ENCODE results near the gene ERFL.

The ERFL gene

GRCh38 chr19:41864374-41864773, 63.9 kb downstream of the ERFL start:
- TF ChIP-seq ZFP69B (tag by site-specific recombination; IDR thresholded peaks at IDR 0.05) (no peak), ZNF580 (tag by site-specific recombination; IDR thresholded peaks at IDR 0.05) (no peak), ZNF2 (tag by site-specific recombination; IDR thresholded peaks at IDR 0.05) (no peak), TSHZ1 (tag by site-specific recombination; IDR thresholded peaks at IDR 0.05; ENCODE audit: borderline replicate concordance) (no peak), ZNF26 (tag by site-specific recombination; IDR thresholded peaks at IDR 0.05) (no peak), ZNF704 (tag by site-specific recombination; IDR thresholded peaks at IDR 0.05) (no peak), ZNF707 (tag by site-specific recombination; IDR thresholded peaks at IDR 0.05) (no peak), ZNF433 (tag by site-specific recombination; IDR thresholded peaks at IDR 0.05; ENCODE audit: low read depth) (no peak), ZNF48 (tag by site-specific recombination; IDR thresholded peaks at IDR 0.05) (no peak), ZNF692 (tag by site-specific recombination; IDR thresholded peaks at IDR 0.05) (no peak), ZNF211 (tag by site-specific recombination; IDR thresholded peaks at IDR 0.05; ENCODE audit: low read depth) (no peak), ZNF626 (tag by site-specific recombination; IDR thresholded peaks at IDR 0.05) (no peak), HIC1 (tag by site-specific recombination; IDR thresholded peaks at IDR 0.05) (no peak), ZNF664 (tag by site-specific recombination; IDR thresholded peaks at IDR 0.05) (no peak)
- POLR2A ChIA-PET, result interaction anchor here (0.6 to 3.2 kb wide), 6 partner anchors 8 to 209 kb away, joined by 4 to 22 read pairs (median 6); partner anchors contain the start of gene RABAC1
- CTCF ChIA-PET, result interaction anchor here (0.7 kb wide), 2 partner anchors 9 to 479 kb away, joined by 3 read pairs; no protein-coding TSS in a partner anchor
- H3K4me3 ChIP-seq (ENCODE audit: low read depth, low read length), result no peak overlapping the region
- H3K4me1 ChIP-seq (ENCODE audit: control insufficient read depth, insufficient read depth, low read length), result peaks cover 31% of the 10 kb centered on the region
- peak overlapping the region; percentile 54 for H3K27ac ChIP-seq (ENCODE audit: extremely low read depth, low read depth, low read length)
- H3K9me3 ChIP-seq (ENCODE audit: control insufficient read depth, insufficient read depth, low read depth, low read length), result no peaks in the 10 kb centered on the region
- H3K36me3 ChIP-seq (ENCODE audit: control insufficient read depth in 2 of 2, insufficient read depth in 1 of 2, low read length in 2 of 2), result peaks cover 86 to 88% of the 10 kb centered on the region in 2 experiments
